ENCODE measurements around the gene GPBAR1. TPM values are rescaled to one million over a fixed set of nuclear protein-coding genes. Genes with fewer than 3 reads are reported as not detected.
A peak's percentile ranks its signal among the peaks of the same experiment; 100 is the strongest.

GPBAR1 gene
- total RNA-seq, 1 experiment from 2014 or later: 0.16 TPM

DNA sequence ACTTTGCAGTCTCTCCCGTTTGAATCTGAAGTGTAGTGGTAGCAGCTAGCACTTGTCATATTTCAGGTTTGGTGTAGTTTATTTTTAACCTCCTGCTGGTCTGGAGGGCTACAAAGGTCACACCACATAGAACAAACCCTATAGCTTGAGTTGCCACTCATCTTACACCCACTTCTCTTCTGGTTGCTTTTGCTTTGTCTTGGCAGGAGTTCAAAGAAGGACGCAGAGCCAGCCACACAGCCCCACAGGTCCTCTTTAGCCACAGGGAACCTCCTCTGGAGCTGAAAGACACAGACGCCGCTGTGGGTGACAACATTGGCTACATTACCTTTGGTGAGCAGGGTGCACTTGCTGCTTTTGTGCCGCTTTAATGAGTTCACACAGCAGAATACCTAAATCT is 15.6 kb upstream of the GPBAR1 start:
- peaks cover 100% of the 10 kb centered on the region for H3K36me3 Mint-ChIP-seq (ENCODE audit: insufficient read depth, unreplicated experiment)
- H3K4me3 Mint-ChIP-seq (ENCODE audit: unreplicated experiment): no peak overlapping the region
- H3K9me3 Mint-ChIP-seq (ENCODE audit: unreplicated experiment): no peaks in the 10 kb centered on the region
- intact Hi-C loops (cut with micrococcal nuclease): no loop called here
- ChIA-PET CTCF (interaction anchor here (1.5 to 2.0 kb wide), 3 partner anchors 12 to 27 kb away, joined by 3 to 8 read pairs (median 7); no protein-coding TSS in a partner anchor), POLR2A (interaction anchor here (3.7 kb wide), 1 partner anchor 11 kb away, joined by 19 read pairs; no protein-coding TSS in a partner anchor)
- H3K27me3 Mint-ChIP-seq (ENCODE audit: insufficient read depth, unreplicated experiment): no peaks in the 10 kb centered on the region
- H3K4me1 Mint-ChIP-seq (ENCODE audit: insufficient read depth, unreplicated experiment): no peaks in the 10 kb centered on the region
- peak overlapping the region; percentile 54 for H3K27ac Mint-ChIP-seq (ENCODE audit: low read depth, unreplicated experiment)
- DNase-seq (ENCODE audit: unreplicated experiment): no peak
- BruUV-seq (replicated peaks): no TSS peak
- TF ChIP-seq, protein P1, sequence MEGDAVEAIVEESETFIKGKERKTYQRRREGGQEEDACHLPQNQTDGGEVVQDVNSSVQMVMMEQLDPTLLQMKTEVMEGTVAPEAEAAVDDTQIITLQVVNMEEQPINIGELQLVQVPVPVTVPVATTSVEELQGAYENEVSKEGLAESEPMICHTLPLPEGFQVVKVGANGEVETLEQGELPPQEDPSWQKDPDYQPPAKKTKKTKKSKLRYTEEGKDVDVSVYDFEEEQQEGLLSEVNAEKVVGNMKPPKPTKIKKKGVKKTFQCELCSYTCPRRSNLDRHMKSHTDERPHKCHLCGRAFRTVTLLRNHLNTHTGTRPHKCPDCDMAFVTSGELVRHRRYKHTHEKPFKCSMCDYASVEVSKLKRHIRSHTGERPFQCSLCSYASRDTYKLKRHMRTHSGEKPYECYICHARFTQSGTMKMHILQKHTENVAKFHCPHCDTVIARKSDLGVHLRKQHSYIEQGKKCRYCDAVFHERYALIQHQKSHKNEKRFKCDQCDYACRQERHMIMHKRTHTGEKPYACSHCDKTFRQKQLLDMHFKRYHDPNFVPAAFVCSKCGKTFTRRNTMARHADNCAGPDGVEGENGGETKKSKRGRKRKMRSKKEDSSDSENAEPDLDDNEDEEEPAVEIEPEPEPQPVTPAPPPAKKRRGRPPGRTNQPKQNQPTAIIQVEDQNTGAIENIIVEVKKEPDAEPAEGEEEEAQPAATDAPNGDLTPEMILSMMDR (IDR thresholded peaks at IDR 0.05; ENCODE audit: unreplicated experiment): no peak

DNA sequence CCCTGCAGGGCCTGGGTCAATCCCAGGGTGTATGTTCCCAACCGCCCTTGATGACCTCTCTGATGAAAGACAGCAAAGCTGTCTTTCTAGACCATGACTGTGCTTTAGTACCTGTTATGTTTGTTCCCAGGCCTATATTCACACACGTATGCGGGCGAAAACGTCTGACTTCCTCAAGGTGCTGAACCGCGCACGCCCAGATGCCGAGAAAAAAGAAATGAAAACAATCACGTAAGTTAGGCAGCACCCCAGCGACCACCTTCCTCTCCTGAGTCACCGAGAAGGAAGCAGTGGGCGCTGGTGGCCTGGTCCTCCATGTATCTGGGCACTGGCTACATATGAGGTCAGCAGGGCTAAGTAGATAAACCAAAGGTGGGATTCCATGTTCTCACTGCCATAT is 11.1 kb upstream of the GPBAR1 start:
- ChIA-PET CTCF (interaction anchor here (0.9 kb wide), 1 partner anchor 43 kb away, joined by 3 read pairs; no protein-coding TSS in a partner anchor), POLR2A (no interaction called here)
- Mint-ChIP-seq H3K4me3 (ENCODE audit: unreplicated experiment) (no peak overlapping the region), H3K4me1 (ENCODE audit: insufficient read depth, unreplicated experiment) (no peaks in the 10 kb centered on the region), H3K27ac (ENCODE audit: low read depth, unreplicated experiment) (no peak overlapping the region), H3K9me3 (ENCODE audit: unreplicated experiment) (no peaks in the 10 kb centered on the region), H3K36me3 (ENCODE audit: insufficient read depth, unreplicated experiment) (peaks cover 100% of the 10 kb centered on the region), H3K27me3 (ENCODE audit: insufficient read depth, unreplicated experiment) (no peaks in the 10 kb centered on the region)
- no peak for DNase-seq (ENCODE audit: unreplicated experiment)
- no TSS peak for BruUV-seq (replicated peaks)
- TF ChIP-seq, protein P1 (IDR thresholded peaks at IDR 0.05; ENCODE audit: unreplicated experiment): no peak
- intact Hi-C loops (cut with micrococcal nuclease): no loop called here

DNA sequence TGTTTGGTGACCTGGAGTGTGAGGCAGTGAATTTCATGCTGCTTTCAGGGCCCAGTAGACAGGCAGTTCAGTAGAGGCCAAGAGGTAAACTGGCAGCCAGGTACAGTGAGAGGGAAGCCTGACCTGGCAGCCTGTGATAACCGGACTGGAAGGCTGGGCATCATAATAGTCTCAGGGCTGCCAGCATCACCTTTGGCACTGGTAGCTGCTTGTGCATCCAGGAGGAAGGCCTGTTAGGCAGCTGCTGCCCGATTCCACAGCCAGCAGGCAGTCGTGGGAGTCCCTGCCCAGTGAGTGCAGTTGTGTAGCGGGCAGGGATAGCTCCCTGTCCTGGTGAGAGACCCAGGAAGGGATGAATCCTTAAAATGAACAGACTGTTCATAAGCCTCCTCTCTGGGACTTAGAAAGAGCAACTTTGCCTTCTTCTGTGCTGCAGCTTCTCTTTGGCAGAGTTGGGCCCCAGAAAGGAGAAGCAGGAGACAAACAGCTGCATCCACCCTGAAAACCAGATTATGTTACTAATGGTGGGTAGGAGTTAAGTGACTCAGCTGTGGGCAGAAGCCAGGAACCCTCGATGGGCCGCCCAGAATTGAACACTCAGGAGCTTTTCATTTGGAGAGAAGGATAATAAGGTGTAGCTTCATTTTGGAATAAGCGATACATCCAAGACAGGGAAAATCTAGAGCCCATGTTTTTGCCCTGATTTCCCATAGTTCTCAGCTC is 8.1 kb upstream of the GPBAR1 start:
- ChIA-PET CTCF (interaction anchor here (1.3 kb wide), 1 partner anchor 10 kb away, joined by 3 read pairs; no protein-coding TSS in a partner anchor), POLR2A (interaction anchor here (0.9 to 2.1 kb wide), 3 partner anchors 9 to 27 kb away, joined by 3 to 6 read pairs (median 3); no protein-coding TSS in a partner anchor)
- H3K27me3 Mint-ChIP-seq (ENCODE audit: insufficient read depth, unreplicated experiment): no peaks in the 10 kb centered on the region
- intact Hi-C loops (cut with micrococcal nuclease): no loop called here
- TF ChIP-seq, protein P1 (IDR thresholded peaks at IDR 0.05; ENCODE audit: unreplicated experiment): no peak
- BruUV-seq (replicated peaks): no TSS peak
- peaks cover 89% of the 10 kb centered on the region for H3K36me3 Mint-ChIP-seq (ENCODE audit: insufficient read depth, unreplicated experiment)
- H3K27ac Mint-ChIP-seq (ENCODE audit: low read depth, unreplicated experiment): peak overlapping the region; percentile 54
- no peak overlapping the region for H3K4me3 Mint-ChIP-seq (ENCODE audit: unreplicated experiment)
- no peak for DNase-seq (ENCODE audit: unreplicated experiment)
- H3K4me1 Mint-ChIP-seq (ENCODE audit: insufficient read depth, unreplicated experiment): no peaks in the 10 kb centered on the region
- no peaks in the 10 kb centered on the region for H3K9me3 Mint-ChIP-seq (ENCODE audit: unreplicated experiment)

DNA sequence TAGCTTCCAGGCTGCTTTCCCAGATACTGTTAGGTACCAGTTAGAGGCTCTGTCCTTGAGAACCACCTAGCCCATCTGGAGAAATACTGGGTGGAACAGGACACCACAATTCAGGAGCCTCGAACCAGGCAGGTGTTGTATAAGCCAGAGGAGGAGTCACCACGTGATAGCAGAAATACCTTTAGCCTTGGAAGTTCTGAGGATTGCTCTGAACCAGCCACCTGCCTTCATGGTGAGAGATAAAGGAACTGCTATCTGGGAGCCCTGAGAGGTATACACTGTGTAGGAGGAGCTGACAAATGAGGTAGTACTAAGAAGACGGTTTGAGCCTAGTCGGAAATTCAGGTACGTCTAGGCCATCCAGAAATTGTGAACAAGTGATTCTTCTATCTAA is 7.6 kb upstream of the GPBAR1 start:
- no peaks in the 10 kb centered on the region for H3K27me3 Mint-ChIP-seq (ENCODE audit: insufficient read depth, unreplicated experiment)
- TF ChIP-seq, protein P1 (IDR thresholded peaks at IDR 0.05; ENCODE audit: unreplicated experiment): no peak
- H3K4me3 Mint-ChIP-seq (ENCODE audit: unreplicated experiment): no peak overlapping the region
- H3K9me3 Mint-ChIP-seq (ENCODE audit: unreplicated experiment): no peaks in the 10 kb centered on the region
- ChIA-PET CTCF (interaction anchor here (1.3 kb wide), 1 partner anchor 11 kb away, joined by 3 read pairs; no protein-coding TSS in a partner anchor), POLR2A (interaction anchor here (0.9 to 2.1 kb wide), 5 partner anchors 9 to 33 kb away, joined by 3 to 6 read pairs (median 3); no protein-coding TSS in a partner anchor)
- H3K27ac Mint-ChIP-seq (ENCODE audit: low read depth, unreplicated experiment): peak overlapping the region; percentile 54
- DNase-seq (ENCODE audit: unreplicated experiment): no peak
- BruUV-seq (replicated peaks): no TSS peak
- no peaks in the 10 kb centered on the region for H3K4me1 Mint-ChIP-seq (ENCODE audit: insufficient read depth, unreplicated experiment)
- H3K36me3 Mint-ChIP-seq (ENCODE audit: insufficient read depth, unreplicated experiment): peaks cover 84% of the 10 kb centered on the region
- intact Hi-C loops (cut with micrococcal nuclease): no loop called here

All from MCF 10A (cell line).